HepG2 (cell line): ENCODE data around the gene COX5B. TPM values are rescaled to one million over a fixed set of nuclear protein-coding genes. Genes with fewer than 3 reads are reported as not detected.

Experiments used
- BHLHE40 ChIP-seq: IDR thresholded peaks from 2 replicates; pipeline ENCODE4 v1.6.1; 2011; ENCODE audit warnings: low read length, improper control_type of control experiment
- DZIP1 ChIP-seq: sonication (generic); formaldehyde crosslinking; IDR thresholded peaks from 2 replicates; pipeline ENCODE4 v1.5.0; 2020; ENCODE audit warnings: mild to moderate bottlenecking, missing genetic modification reagents
- FOXJ3 ChIP-seq: sonication (generic); formaldehyde crosslinking; IDR thresholded peaks from 2 replicates; pipeline ENCODE4 v1.4.0; 2020; ENCODE audit warnings: missing genetic modification reagents, mild to moderate bottlenecking, borderline replicate concordance
- FOXK1 ChIP-seq: sonication (generic); formaldehyde crosslinking; IDR thresholded peaks from 2 replicates; pipeline ENCODE4 v1.4.0; 2020; ENCODE audit warnings: low read depth, missing genetic modification reagents, borderline replicate concordance
- GMEB1 ChIP-seq: sonication (generic); formaldehyde crosslinking; IDR thresholded peaks from 2 replicates; pipeline ENCODE4 v1.5.1; 2020; ENCODE audit warnings: missing genetic modification reagents, mild to moderate bottlenecking, borderline replicate concordance
- GPN1 ChIP-seq: sonication (generic); formaldehyde crosslinking; IDR thresholded peaks from 2 replicates; pipeline ENCODE4 v1.5.1; 2020; ENCODE audit warnings: missing genetic modification reagents, borderline replicate concordance
- HMGA1 ChIP-seq: sonication (generic); formaldehyde crosslinking; conservative IDR thresholded peaks from 2 replicates; pipeline ENCODE4 v1.4.0; 2020; ENCODE audit warnings: missing genetic modification reagents
- IKZF5 ChIP-seq: IDR thresholded peaks from 2 replicates; pipeline ENCODE4 v1.6.1; 2018; ENCODE audit warnings: missing genetic modification reagents, mild to moderate bottlenecking, missing compliant biosample characterization
- LCORL ChIP-seq, 2 experiments: fragments of 450-650 bp in 1 of 2; sonication (generic) in 1 of 2; formaldehyde crosslinking in 1 of 2; IDR thresholded peaks; 2 replicates each; pipeline versions ENCODE4 v1.5.0 to v1.6.1; 2017 to 2020; ENCODE audit warnings: antibody characterized with exemption in 1 of 2, missing genetic modification reagents in 1 of 2
- PLRG1 ChIP-seq: fragments of 450-650 bp; conservative IDR thresholded peaks from 2 replicates; pipeline ENCODE4 v1.6.1; 2016
- SMAD9 ChIP-seq: sonication (generic); formaldehyde crosslinking; IDR thresholded peaks from 2 replicates; pipeline ENCODE4 v1.5.1; 2020; ENCODE audit warnings: mild to moderate bottlenecking, missing genetic modification reagents
- SNAI1 ChIP-seq: sonication (generic); formaldehyde crosslinking; IDR thresholded peaks from 2 replicates; pipeline ENCODE4 v1.5.0; 2020; ENCODE audit warnings: mild to moderate bottlenecking, missing genetic modification reagents, borderline replicate concordance
- ZBTB37 ChIP-seq: sonication (generic); formaldehyde crosslinking; IDR thresholded peaks from 2 replicates; pipeline ENCODE4 v1.4.0; 2020; ENCODE audit warnings: mild to moderate bottlenecking, missing genetic modification reagents
- ZBTB7B ChIP-seq: sonication (generic); formaldehyde crosslinking; IDR thresholded peaks from 2 replicates; pipeline ENCODE4 v1.4.0; 2020; ENCODE audit warnings: missing genetic modification reagents
- ZFAT ChIP-seq: sonication (generic); formaldehyde crosslinking; conservative IDR thresholded peaks from 2 replicates; pipeline ENCODE4 v1.8.1; 2023; ENCODE audit warnings: missing genetic modification reagents, inconsistent platforms
- ZFP82 ChIP-seq: sonication (generic); formaldehyde crosslinking; IDR thresholded peaks from 2 replicates; pipeline ENCODE4 v1.5.1; 2020; ENCODE audit warnings: mild to moderate bottlenecking, missing genetic modification reagents, borderline replicate concordance
- ZMAT3 ChIP-seq: sonication (generic); formaldehyde crosslinking; conservative IDR thresholded peaks from 2 replicates; pipeline ENCODE4 v1.7.0; 2021; ENCODE audit warnings: missing genetic modification reagents
- ZNF337 ChIP-seq: sonication (generic); formaldehyde crosslinking; IDR thresholded peaks from 2 replicates; pipeline ENCODE4 v1.5.1; 2020; ENCODE audit warnings: missing genetic modification reagents, low read depth, mild to moderate bottlenecking, borderline replicate concordance
- ZNF484 ChIP-seq: sonication (generic); formaldehyde crosslinking; IDR thresholded peaks from 2 replicates; pipeline ENCODE4 v1.5.1; 2020; ENCODE audit warnings: mild to moderate bottlenecking, low read depth, missing genetic modification reagents, borderline replicate concordance
- ZNF839 ChIP-seq: sonication (generic); formaldehyde crosslinking; IDR thresholded peaks from 2 replicates; pipeline ENCODE4 v1.4.0; 2020; ENCODE audit warnings: missing genetic modification reagents, mild to moderate bottlenecking, borderline replicate concordance
- ZNF891 ChIP-seq: sonication (generic); formaldehyde crosslinking; IDR thresholded peaks from 2 replicates; pipeline ENCODE4 v1.5.0; 2020; ENCODE audit warnings: mild to moderate bottlenecking, missing genetic modification reagents
- polyA plus RNA-seq, 8 experiments: library from polyadenylated mRNA; depleted of rRNA in 3 of 8; stranded (reverse) in 7 of 8; unstranded in 1 of 8; fragments of >200 nt; fragmentation: Illumina TruSeq in 4 of 8; extraction: Trizol in 4 of 8; gene quantifications; 2 replicates each; pipeline versions ENCODE4 v1.2.1 to v1.2.3, GENCODE V29; 2011 to 2016; ENCODE audit warnings: low read depth in 4 of 8, missing spikeins in 1 of 8, mixed read lengths in 1 of 8; ENCODE audit not compliant: insufficient read depth in 1 of 8
- total RNA-seq, 5 experiments: library from RNA; depleted of rRNA; stranded (reverse); fragments of >200 nt; fragmentation: Illumina TruSeq; extraction: Trizol; gene quantifications; 2 replicates each; pipeline ENCODE4 v1.2.3, GENCODE V29; 2016; ENCODE audit warnings: low read depth in 1 of 5

COX5B gene
- total and polyA plus RNA-seq, 2 of the 13 experiments (the other 11 are each of a cell fraction or from before 2014, with no cell fraction given) = 453 to 536 TPM

- TF ChIP-seq ZBTB7B (CRISPR knock-in tag) = peak; percentile 66; the same call in 1 of the 2 replicates
- no peak for TF ChIP-seq SNAI1 (CRISPR knock-in tag)
- no peak for TF ChIP-seq ZBTB37 (CRISPR knock-in tag)
- TF ChIP-seq GMEB1 (CRISPR knock-in tag) = peak; percentile 69; the same call in 1 of the 2 replicates
- TF ChIP-seq ZFP82 (CRISPR knock-in tag) = peak; percentile 79; the same call in 1 of the 2 replicates
- TF ChIP-seq HMGA1 = no peak
- peak; percentile 86; the same call in 1 of the 2 replicates for TF ChIP-seq SMAD9
- no peak for TF ChIP-seq LCORL (IDR thresholded peaks at IDR 0.05)
- TF ChIP-seq LCORL (CRISPR knock-in tag; IDR thresholded peaks at IDR 0.05) = peak; percentile 77
- TF ChIP-seq FOXJ3 (CRISPR knock-in tag) = peak; percentile 76; the same call in 1 of the 2 replicates
- no peak for TF ChIP-seq PLRG1
- TF ChIP-seq ZNF839 = no peak; the same call in none of the 2 replicates
- TF ChIP-seq ZFAT (CRISPR knock-in tag) = peak; percentile 62; the same call in 1 of the 2 replicates
- TF ChIP-seq IKZF5 (CRISPR knock-in tag) = peak; percentile 54
- TF ChIP-seq ZNF484 (CRISPR knock-in tag) = no peak
- TF ChIP-seq GPN1 (CRISPR knock-in tag) = peak; percentile 43; the same call in 1 of the 2 replicates
- no peak; the same call in 1 of the 2 replicates for TF ChIP-seq BHLHE40
- peak; percentile 72 for TF ChIP-seq ZNF337 (CRISPR knock-in tag)
- TF ChIP-seq FOXK1 (CRISPR knock-in tag) = peak; percentile 75; the same call in 1 of the 2 replicates
- peak; percentile 96 for TF ChIP-seq DZIP1
- peak; percentile 96 for TF ChIP-seq ZMAT3
- TF ChIP-seq ZNF891 (CRISPR knock-in tag) = peak; percentile 92
Measured at GRCh38 chr2:97645695-97646629, at the start of gene COX5B (continued).
